LNCaP clone FGC (cell line): ENCODE data around the gene PIGT.
"Not testable (repeated sequence)": the region's sequence is repeated elsewhere in the genome, so short reads cannot be mapped to it uniquely, and the experiment has no call there.

Experiments used
- DNase-seq: peaks from one replicate; pipeline ENCODE4 v3.0.0-alpha.2; 2011; ENCODE audit warnings: low read depth
- H3K4me3 ChIP-seq: 2 replicates; pipeline ENCODE4 v1.5.1; 2011; ENCODE audit warnings: mild to moderate bottlenecking, low read depth, low read length, control low read depth
- CTCF ChIP-seq: IDR thresholded peaks from 2 replicates; pipeline ENCODE4 v1.5.1; 2012; ENCODE audit warnings: mild to moderate bottlenecking; ENCODE audit not compliant: control insufficient read depth, insufficient read depth; ENCODE audit errors: extremely low read depth

Gene PIGT

DNA sequence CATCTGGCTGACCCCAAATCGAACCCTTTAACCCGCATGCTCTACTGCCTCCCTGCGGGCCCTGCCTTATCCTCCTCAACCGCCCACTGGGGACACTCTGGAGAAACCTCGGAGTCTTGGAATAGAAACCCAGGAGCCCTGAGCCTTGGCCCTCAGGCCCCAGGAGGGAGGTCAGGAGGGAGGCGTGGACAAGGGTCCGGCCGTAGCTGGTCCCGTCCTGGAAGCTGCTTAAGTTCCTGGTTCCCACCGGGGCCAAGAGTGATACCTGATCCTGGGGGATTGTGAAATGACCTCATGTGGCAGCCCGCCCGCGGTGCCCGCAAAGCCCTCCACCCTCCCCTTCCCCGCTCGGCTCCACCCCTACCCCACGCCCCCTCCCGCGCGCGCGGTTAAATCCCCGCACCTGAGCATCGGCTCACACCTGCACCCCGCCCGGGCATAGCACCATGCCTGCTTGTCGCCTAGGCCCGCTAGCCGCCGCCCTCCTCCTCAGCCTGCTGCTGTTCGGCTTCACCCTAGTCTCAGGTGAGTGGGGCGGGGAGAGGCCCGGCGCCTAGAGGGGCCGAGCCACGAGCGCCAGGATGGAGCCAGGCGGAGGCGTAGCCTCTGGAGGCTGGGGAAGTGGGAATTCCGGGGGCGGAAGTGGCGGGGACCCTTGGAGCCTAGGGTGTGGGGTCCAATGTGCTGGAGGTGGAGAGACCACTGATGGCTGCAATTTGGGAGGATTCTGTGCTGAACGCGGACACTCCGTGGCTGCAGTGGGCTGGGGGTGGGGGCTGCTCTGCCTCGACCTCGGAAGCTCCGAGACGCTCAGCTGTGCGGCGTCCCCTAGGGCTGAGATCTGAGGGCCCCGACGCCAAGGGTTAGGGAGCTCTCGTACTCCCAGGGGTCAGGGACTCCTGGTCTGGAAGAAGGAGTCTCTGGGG is 53.7 kb downstream of the PIGT start, which contains the start of gene WFDC2:
WFDC2 (plus strand) TSS at position 418 of the 926 bp plus-strand sequence; CDS start at position 447, 29 bp downstream.
- TF ChIP-seq CTCF = no peak
- no peak within 1 kb of the TSS for H3K4me3 ChIP-seq
- DNase-seq = no peak

DNA sequence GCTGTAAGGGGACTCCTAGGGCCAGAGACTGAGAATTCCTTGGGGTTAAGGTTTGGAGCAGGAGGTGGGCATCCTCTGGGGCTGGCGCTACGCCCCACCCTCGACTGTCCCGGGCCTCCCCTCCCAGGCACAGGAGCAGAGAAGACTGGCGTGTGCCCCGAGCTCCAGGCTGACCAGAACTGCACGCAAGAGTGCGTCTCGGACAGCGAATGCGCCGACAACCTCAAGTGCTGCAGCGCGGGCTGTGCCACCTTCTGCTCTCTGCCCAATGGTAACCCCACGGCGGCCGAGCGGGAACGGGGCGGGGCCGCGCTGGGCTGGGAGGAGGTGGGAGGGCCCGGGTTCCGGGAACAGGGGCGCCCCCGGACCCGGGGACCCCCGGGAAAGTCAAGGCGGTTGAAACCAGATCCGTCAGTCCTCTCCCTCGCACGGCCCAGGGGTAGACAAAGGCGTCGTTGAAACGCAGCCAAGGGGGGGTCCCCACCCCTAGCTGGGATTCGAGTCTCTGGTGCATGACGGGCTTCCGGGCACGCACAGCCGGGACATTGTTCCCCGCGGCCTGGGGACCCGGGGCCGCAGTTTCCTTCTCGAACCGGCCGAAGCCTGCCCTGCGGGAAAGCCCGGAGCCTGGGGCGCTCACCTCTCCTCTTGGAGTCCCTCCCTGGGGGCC is 54.5 kb downstream of the PIGT start:
- TF ChIP-seq CTCF = no peak
- H3K4me3 ChIP-seq = no peak overlapping the region
- DNase-seq = no peak

DNA sequence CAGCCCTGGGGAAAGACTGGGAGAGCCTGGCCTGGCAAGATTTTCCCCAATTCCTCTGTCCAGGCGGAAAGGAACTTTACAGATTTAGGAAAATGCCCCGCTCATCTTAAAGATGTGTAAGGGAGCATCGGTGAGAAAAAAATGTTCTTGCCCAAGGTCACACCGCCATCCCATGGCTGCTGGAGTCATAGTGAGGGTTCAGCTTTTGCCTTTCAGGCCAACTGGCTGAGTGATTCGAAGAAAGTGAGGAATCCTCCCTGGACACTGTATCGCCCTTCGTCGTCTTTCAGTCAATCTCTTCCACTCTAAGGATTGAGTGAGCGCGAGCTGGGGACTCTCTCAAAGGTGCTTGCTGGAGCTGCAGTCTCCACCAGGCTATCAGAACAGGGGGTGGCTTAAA is 55.0 kb downstream of the PIGT start:
- no peak for TF ChIP-seq CTCF
- no peak for DNase-seq
- H3K4me3 ChIP-seq = no peak overlapping the region

- not testable (repeated sequence) for DNase-seq, H3K4me3 ChIP-seq
Observed at GRCh38 chr20:45472286-45472685, 56.3 kb downstream of the PIGT start.
